ENCODE measurements around the gene ATP5F1E. TPM values are rescaled to one million over a fixed set of nuclear protein-coding genes. Genes with fewer than 3 reads are reported as not detected.

Gene ATP5F1E
- total and polyA plus RNA-seq, 9 of the 15 experiments (the other 6 are each of a cell fraction or from before 2014, with no cell fraction given): 60.3 to 162 (median 113) TPM

DNA sequence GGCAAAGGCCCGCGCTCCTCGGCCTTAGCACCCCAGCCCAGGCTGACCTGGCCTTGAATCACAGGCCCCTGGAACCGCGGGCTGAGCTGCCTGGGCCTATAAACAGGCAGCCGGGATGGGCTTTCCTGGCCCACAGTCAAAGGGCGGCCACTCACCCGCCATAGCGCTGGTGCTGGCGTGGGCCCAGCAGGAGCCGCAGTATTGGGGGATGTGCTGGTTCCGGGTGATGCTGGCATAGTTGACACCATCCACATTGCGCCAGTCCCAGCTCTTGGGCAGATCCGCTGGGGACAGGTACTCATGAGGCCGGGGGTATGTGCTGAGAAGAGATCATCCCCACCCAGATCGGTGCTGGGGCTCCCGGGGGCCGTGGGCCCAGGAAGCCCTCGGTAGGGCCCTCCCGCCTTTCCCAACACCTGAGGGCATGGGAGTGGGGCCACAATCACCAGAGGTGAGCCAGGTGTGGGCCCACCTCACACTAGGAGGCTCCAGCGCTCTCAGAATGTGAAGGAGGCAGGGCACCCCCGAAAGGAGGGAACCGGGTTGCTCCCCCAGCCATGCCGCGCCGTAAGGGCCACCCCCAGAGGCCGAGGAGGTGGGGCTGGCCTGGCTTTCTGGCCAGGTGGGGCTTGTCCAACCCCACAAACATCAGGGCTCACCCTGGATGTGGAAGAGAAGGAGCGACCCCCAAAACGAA, 25.8 kb downstream of the ATP5F1E start (continued):
- TF ChIP-seq, protein P1, sequence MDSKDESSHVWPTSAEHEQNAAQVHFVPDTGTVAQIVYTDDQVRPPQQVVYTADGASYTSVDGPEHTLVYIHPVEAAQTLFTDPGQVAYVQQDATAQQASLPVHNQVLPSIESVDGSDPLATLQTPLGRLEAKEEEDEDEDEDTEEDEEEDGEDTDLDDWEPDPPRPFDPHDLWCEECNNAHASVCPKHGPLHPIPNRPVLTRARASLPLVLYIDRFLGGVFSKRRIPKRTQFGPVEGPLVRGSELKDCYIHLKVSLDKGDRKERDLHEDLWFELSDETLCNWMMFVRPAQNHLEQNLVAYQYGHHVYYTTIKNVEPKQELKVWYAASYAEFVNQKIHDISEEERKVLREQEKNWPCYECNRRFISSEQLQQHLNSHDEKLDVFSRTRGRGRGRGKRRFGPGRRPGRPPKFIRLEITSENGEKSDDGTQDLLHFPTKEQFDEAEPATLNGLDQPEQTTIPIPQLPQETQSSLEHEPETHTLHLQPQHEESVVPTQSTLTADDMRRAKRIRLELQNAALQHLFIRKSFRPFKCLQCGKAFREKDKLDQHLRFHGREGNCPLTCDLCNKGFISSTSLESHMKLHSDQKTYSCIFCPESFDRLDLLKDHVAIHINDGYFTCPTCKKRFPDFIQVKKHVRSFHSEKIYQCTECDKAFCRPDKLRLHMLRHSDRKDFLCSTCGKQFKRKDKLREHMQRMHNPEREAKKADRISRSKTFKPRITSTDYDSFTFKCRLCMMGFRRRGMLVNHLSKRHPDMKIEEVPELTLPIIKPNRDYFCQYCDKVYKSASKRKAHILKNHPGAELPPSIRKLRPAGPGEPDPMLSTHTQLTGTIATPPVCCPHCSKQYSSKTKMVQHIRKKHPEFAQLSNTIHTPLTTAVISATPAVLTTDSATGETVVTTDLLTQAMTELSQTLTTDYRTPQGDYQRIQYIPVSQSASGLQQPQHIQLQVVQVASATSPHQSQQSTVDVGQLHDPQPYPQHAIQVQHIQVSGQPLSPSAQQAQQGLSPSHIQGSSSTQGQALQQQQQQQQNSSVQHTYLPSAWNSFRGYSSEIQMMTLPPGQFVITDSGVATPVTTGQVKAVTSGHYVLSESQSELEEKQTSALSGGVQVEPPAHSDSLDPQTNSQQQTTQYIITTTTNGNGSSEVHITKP (IDR thresholded peaks at IDR 0.05; ENCODE audit: partially characterized antibody): no peak
- TF ChIP-seq SRSF7 (optimal IDR thresholded peaks at IDR 0.05; ENCODE audit: low read depth, low read length) (no peak), ETS2 (tag; IDR thresholded peaks at IDR 0.05; ENCODE audit: borderline replicate concordance, poor library complexity, severe bottlenecking) (no peak), HEY1 (CRISPR knock-in tag; IDR thresholded peaks at IDR 0.05; ENCODE audit: borderline replicate concordance) (no peak), GATA2 (CRISPR knock-in tag; IDR thresholded peaks at IDR 0.05) (no peak), BRD4 (IDR thresholded peaks at IDR 0.05) (no peak), NCOA1 (IDR thresholded peaks at IDR 0.05; ENCODE audit: low read depth) (no peak), ZNF436 (CRISPR knock-in tag; IDR thresholded peaks at IDR 0.05) (no peak), SPI1 (IDR thresholded peaks at IDR 0.05; ENCODE audit: borderline replicate concordance, low read depth, low read length) (no peak)
- TF ChIP-seq, protein P2, sequence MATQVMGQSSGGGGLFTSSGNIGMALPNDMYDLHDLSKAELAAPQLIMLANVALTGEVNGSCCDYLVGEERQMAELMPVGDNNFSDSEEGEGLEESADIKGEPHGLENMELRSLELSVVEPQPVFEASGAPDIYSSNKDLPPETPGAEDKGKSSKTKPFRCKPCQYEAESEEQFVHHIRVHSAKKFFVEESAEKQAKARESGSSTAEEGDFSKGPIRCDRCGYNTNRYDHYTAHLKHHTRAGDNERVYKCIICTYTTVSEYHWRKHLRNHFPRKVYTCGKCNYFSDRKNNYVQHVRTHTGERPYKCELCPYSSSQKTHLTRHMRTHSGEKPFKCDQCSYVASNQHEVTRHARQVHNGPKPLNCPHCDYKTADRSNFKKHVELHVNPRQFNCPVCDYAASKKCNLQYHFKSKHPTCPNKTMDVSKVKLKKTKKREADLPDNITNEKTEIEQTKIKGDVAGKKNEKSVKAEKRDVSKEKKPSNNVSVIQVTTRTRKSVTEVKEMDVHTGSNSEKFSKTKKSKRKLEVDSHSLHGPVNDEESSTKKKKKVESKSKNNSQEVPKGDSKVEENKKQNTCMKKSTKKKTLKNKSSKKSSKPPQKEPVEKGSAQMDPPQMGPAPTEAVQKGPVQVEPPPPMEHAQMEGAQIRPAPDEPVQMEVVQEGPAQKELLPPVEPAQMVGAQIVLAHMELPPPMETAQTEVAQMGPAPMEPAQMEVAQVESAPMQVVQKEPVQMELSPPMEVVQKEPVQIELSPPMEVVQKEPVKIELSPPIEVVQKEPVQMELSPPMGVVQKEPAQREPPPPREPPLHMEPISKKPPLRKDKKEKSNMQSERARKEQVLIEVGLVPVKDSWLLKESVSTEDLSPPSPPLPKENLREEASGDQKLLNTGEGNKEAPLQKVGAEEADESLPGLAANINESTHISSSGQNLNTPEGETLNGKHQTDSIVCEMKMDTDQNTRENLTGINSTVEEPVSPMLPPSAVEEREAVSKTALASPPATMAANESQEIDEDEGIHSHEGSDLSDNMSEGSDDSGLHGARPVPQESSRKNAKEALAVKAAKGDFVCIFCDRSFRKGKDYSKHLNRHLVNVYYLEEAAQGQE (IDR thresholded peaks at IDR 0.05; ENCODE audit: borderline replicate concordance): no peak
- TF ChIP-seq, protein P2 (CRISPR knock-in tag; IDR thresholded peaks at IDR 0.05; ENCODE audit: low read depth): no peak
- TF ChIP-seq, protein P3, sequence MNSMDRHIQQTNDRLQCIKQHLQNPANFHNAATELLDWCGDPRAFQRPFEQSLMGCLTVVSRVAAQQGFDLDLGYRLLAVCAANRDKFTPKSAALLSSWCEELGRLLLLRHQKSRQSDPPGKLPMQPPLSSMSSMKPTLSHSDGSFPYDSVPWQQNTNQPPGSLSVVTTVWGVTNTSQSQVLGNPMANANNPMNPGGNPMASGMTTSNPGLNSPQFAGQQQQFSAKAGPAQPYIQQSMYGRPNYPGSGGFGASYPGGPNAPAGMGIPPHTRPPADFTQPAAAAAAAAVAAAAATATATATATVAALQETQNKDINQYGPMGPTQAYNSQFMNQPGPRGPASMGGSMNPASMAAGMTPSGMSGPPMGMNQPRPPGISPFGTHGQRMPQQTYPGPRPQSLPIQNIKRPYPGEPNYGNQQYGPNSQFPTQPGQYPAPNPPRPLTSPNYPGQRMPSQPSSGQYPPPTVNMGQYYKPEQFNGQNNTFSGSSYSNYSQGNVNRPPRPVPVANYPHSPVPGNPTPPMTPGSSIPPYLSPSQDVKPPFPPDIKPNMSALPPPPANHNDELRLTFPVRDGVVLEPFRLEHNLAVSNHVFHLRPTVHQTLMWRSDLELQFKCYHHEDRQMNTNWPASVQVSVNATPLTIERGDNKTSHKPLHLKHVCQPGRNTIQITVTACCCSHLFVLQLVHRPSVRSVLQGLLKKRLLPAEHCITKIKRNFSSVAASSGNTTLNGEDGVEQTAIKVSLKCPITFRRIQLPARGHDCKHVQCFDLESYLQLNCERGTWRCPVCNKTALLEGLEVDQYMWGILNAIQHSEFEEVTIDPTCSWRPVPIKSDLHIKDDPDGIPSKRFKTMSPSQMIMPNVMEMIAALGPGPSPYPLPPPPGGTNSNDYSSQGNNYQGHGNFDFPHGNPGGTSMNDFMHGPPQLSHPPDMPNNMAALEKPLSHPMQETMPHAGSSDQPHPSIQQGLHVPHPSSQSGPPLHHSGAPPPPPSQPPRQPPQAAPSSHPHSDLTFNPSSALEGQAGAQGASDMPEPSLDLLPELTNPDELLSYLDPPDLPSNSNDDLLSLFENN (IDR thresholded peaks at IDR 0.05; ENCODE audit: low read depth in 2 of 2, low read length in 2 of 2): no peak
